Uterus (tissue), 2 donors: ENCODE measurements around the gene PROX1.

Source experiments
- POLR2A ChIP-seq, 2 donors: fragments of 450-650 bp; IDR thresholded peaks; one replicate each; pipeline ENCODE4 v1.6.1; 2016; ENCODE audit warnings: antibody characterized with exemption in 2 of 2, mild to moderate bottlenecking in 1 of 2, moderate library complexity in 1 of 2
- TF ChIP-seq, protein P1 (sequence below), 4 experiments: fragments of 200-600 bp in 2 of 4; fragments of 450-650 bp in 2 of 4; sonication (generic) in 2 of 4; IDR thresholded peaks; one replicate each; pipeline ENCODE4 v1.5.1; 2016 to 2019; ENCODE audit warnings: antibody characterized with exemption in 4 of 4, mild to moderate bottlenecking in 2 of 4, moderate library complexity in 1 of 4

DNA sequence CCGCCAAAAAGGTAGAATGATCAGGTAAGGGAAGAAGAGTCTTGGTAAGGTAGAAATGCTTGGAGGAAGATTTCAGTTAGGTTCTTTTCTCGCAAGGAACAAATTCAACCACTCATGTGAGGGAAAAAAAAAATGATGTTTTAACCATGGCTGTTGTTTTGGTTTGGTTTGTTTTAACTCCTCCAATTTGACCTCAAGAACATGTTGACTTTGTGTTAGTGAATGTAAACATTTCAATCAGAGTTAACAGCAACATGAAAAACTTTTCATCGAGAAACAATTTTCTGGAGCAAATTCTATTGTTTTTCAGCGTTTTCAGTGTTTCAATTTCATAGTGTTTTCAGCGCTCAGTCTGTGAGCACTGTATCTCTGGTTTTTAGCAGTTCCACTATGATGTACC is 49.0 kb upstream of the PROX1 start:
- TF ChIP-seq, protein P1, sequence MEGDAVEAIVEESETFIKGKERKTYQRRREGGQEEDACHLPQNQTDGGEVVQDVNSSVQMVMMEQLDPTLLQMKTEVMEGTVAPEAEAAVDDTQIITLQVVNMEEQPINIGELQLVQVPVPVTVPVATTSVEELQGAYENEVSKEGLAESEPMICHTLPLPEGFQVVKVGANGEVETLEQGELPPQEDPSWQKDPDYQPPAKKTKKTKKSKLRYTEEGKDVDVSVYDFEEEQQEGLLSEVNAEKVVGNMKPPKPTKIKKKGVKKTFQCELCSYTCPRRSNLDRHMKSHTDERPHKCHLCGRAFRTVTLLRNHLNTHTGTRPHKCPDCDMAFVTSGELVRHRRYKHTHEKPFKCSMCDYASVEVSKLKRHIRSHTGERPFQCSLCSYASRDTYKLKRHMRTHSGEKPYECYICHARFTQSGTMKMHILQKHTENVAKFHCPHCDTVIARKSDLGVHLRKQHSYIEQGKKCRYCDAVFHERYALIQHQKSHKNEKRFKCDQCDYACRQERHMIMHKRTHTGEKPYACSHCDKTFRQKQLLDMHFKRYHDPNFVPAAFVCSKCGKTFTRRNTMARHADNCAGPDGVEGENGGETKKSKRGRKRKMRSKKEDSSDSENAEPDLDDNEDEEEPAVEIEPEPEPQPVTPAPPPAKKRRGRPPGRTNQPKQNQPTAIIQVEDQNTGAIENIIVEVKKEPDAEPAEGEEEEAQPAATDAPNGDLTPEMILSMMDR (IDR thresholded peaks at IDR 0.05), result no peak
- TF ChIP-seq POLR2A (IDR thresholded peaks at IDR 0.05), result no peak
